Colonic mucosa (tissue), 4 donors: Measurements from ENCODE around the gene COBL. TPM values are rescaled to one million over a fixed set of nuclear protein-coding genes. Genes with fewer than 3 reads are reported as not detected.

ENCODE experiments used
- DNase-seq: peaks from one replicate; pipeline ENCODE4 v3.0.0-alpha.2; 2020
- H3K27ac ChIP-seq: fragments of 200-600 bp; one replicate; pipeline ENCODE4 v1.8.0; 2021
- H3K27me3 ChIP-seq: fragments of 200-600 bp; one replicate; pipeline ENCODE4 v1.8.0; 2021
- H3K36me3 ChIP-seq: fragments of 200-600 bp; one replicate; pipeline ENCODE4 v1.8.0; 2021
- H3K4me1 ChIP-seq: fragments of 200-600 bp; one replicate; pipeline ENCODE4 v1.8.0; 2021; ENCODE audit warnings: mild to moderate bottlenecking
- H3K4me3 ChIP-seq: fragments of 200-600 bp; one replicate; pipeline ENCODE4 v1.8.0; 2021
- H3K9ac ChIP-seq, 2 donors: one replicate each; pipeline ENCODE4 v1.7.0; 2013; ENCODE audit warnings: control low read depth in 2 of 2, low read depth in 2 of 2, low read length in 2 of 2
- H3K9me3 ChIP-seq: fragments of 200-600 bp; one replicate; pipeline ENCODE4 v1.8.0; 2021
- CTCF ChIP-seq: fragments of 200-600 bp; IDR thresholded peaks from one replicate; pipeline ENCODE4 v1.8.0; 2022; ENCODE audit warnings: antibody characterized with exemption, mild to moderate bottlenecking
- intact Hi-C: fragments of 100-400 bp; cut with DNase I; formaldehyde crosslinking; loops from one replicate; pipeline ENCODE4 v1.14.1; 2022
- total RNA-seq, 2 donors: library from RNA; stranded (reverse); fragmentation: NEBNext Ultra II Directional in 1 of 2; extraction: Animal tissue kit (Norgen Biotek cat#: 25700) in 1 of 2; gene quantifications; one replicate each; pipeline ENCODE4 v1.2.1, GENCODE V29; 2021
- donor health status: healthy.
- donor health status: DM: no; HTN: no; CAD: no.
- donor health status: DM: no; HTN: no; CAD: no.

The COBL gene
- total RNA-seq, 2 donors from 2014 or later = 36.8 to 49.2 TPM

- Histone ChIP-seq H3K4me1 (no peaks in the 10 kb centered on the region), H3K9ac (no peak overlapping the region), H3K36me3 (no peaks in the 10 kb centered on the region), H3K4me3 (no peak overlapping the region), H3K9me3 (no peaks in the 10 kb centered on the region), H3K27ac (no peak overlapping the region), H3K27me3 (no peaks in the 10 kb centered on the region)
- DNase-seq = no peak
- no peak for TF ChIP-seq CTCF
- intact Hi-C loops = no loop called here
Observed at GRCh38 chr7:50982626-50983025, 334.0 kb downstream of the COBL start.

- Histone ChIP-seq H3K4me1 (no peaks in the 10 kb centered on the region), H3K27me3 (no peaks in the 10 kb centered on the region), H3K9ac (no peak overlapping the region), H3K36me3 (no peaks in the 10 kb centered on the region), H3K9me3 (no peaks in the 10 kb centered on the region), H3K27ac (no peak overlapping the region), H3K4me3 (no peak overlapping the region)
- no peak for TF ChIP-seq CTCF
- DNase-seq = no peak
- intact Hi-C loops = no loop called here
Observed at GRCh38 chr7:50981743-50982142, 334.9 kb downstream of the COBL start.

- H3K4me1 ChIP-seq = no peaks in the 10 kb centered on the region
- intact Hi-C loops = no loop called here
- no peaks in the 10 kb centered on the region for H3K36me3 ChIP-seq
- H3K9ac ChIP-seq = no peak overlapping the region
- H3K9me3 ChIP-seq = no peaks in the 10 kb centered on the region
- DNase-seq = no peak
- no peak overlapping the region for H3K27ac ChIP-seq
- H3K27me3 ChIP-seq = no peaks in the 10 kb centered on the region
- TF ChIP-seq CTCF = no peak
- H3K4me3 ChIP-seq = no peak overlapping the region
Observed at GRCh38 chr7:50980411-50980810, 336.2 kb downstream of the COBL start.

- intact Hi-C loops = no loop called here
- no peak for TF ChIP-seq CTCF
- no peaks in the 10 kb centered on the region for H3K27me3 ChIP-seq
Observed at GRCh38 chr7:50978633-50979215, 337.9 kb downstream of the COBL start.

GRCh38 chr7:50977421-50977820 lies 339.2 kb downstream of the COBL start:
- Histone ChIP-seq H3K4me1 (no peaks in the 10 kb centered on the region), H3K36me3 (no peaks in the 10 kb centered on the region), H3K9me3 (no peaks in the 10 kb centered on the region), H3K4me3 (no peak overlapping the region), H3K9ac (no peak overlapping the region), H3K27ac (no peak overlapping the region), H3K27me3 (no peaks in the 10 kb centered on the region)
- DNase-seq = no peak
- intact Hi-C loops = no loop called here
- TF ChIP-seq CTCF = no peak

More at GRCh38 chr7:50978633-50979215, 337.9 kb downstream of the COBL start:
- H3K27ac ChIP-seq = no peak overlapping the region
- H3K4me1 ChIP-seq = no peaks in the 10 kb centered on the region
- H3K36me3 ChIP-seq = no peaks in the 10 kb centered on the region
- no peak overlapping the region for H3K4me3 ChIP-seq
- no peaks in the 10 kb centered on the region for H3K9me3 ChIP-seq
- H3K9ac ChIP-seq = no peak overlapping the region
- DNase-seq = no peak
